H54 (cell line): Measurements from ENCODE around the gene CYB561D2.
"Not testable (repeated sequence)": the region's sequence is repeated elsewhere in the genome, so short reads cannot be mapped to it uniquely, and the experiment has no call there.

ENCODE experiments used
- DNase-seq: peaks from one replicate; pipeline ENCODE4 v3.0.0; 2011; ENCODE audit warnings: low spot score, mixed read lengths; ENCODE audit not compliant: insufficient read length
- FAIRE-seq: peaks from 3 replicates; lab custom pipeline; 2011; peaks lifted over from hg19 to GRCh38; lab: Jason Lieb, UNC
- POLR2A ChIP-seq: IDR thresholded peaks from 2 replicates; pipeline ENCODE4 v1.6.1; 2011; ENCODE audit warnings: low read depth, mild to moderate bottlenecking, low read length

Gene CYB561D2

DNA sequence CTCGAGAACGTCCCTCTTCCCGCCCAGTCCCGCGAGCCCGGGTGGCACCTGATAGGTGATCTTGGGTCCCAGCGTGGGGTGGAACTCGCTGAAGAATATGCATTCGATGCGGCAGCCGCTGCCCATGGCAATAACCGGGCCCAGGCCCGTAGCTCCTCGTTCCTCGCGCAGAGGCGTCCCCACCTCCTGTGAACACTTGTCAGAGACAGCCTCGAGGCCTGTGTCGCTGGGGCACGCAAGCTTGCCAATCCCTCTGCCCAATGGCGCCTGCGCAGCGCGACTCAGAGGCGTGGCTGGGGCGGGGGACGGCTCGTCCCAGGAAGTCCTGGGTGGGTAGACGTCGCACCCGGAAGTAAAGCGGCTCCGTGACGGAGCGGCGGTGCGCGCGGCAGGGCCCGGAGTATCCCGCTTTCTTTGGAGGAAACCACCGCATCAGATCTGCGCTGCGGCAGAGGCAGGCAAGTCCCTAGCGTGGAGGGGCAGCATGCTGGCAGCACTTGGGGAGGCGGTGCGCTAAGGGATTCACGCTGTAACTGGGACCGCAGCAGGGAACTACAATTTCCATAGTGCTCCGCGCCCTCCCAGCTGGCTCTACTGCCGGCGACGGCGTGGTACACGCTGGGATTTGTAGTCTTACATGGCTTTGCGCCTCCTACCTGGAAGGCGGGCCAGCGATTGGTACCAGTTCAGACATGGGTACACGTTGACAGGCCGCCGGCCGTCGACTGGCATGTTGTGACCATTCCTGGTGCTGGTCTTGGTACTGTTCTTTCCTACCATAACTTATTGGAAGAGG lies at the start of gene CYB561D2, which contains the start of gene NPRL2:
CYB561D2 (plus strand) TSS at position 336 of the 796 bp plus-strand sequence. CDS start 572 bp downstream, outside the sequence.
NPRL2 (minus strand) TSS at position 249 of the 796 bp plus-strand sequence; CDS start at position 126, 123 bp downstream.
- FAIRE-seq (no peak), DNase-seq (peak; percentile 95)
- peak; percentile 91 for TF ChIP-seq POLR2A

- no peak for FAIRE-seq
- DNase-seq: no peak
- no peak for TF ChIP-seq POLR2A
These were observed 48.3 kb upstream of the CYB561D2 start for GRCh38 chr3:50302095-50303012.

DNA sequence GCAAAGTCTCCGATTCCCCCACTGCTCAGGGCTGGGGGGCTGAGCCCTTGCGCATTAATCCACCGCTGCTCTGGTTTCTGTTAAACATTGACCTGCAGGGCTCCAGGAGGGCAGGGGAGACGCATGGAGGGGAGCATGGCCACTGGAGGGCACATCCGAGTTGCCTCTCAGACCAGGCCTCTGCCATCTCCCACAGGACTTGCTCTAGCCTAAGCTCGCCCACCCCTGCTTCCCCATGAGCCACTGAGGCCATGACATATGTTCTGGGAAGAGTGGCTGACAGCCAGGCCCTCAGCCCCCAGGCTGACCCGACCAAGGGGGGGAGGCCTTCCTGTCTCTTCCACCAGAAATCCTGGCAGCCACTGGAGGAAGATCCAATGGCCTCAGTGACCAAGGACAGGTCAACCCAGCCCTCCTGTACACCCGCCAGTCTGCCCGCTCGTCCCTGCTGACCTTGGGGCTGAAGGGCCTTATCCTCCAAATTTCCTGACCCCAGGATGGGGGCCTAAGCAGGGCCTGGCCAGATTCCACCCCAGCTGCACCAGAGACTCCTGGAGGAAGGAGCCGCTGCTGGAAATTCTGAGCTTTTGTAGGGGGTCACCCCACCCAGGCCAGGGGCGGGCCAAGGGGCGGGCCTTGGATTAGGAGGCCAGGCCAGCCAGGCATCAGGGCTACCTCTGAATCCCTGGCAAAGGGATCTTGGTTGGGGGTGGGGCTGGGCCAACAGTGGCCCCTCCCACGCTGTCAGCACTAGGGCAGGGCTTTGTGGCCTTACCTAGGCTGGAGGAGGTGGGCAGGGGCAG lies 47.4 kb upstream of the CYB561D2 start, which contains the start of gene HYAL1:
HYAL1 (minus strand) TSS at position 562 of the 803 bp plus-strand sequence. CDS start 618 bp downstream, outside the sequence.
- no peak for DNase-seq
- no peak for TF ChIP-seq POLR2A
- FAIRE-seq: no peak

DNA sequence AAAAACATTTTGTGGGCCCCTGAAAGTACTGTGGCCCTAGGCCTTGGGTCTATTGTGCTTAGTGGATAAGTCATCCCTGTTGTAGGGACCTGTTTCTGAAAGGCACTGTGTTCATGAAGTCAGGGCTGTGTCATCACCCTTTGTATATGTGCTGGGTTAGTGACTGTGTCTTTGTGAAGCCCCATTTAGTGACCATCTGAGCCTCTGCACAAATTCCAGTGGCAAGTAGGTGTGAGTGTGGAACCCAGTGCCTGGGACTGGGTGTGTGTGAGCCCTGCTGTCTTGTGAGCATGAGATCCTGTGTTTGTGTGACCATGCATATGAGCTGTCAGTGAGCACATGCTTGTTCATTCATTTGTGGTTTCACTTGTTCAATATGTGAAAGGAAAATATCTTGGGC lies 46.1 kb upstream of the CYB561D2 start:
- no peak for FAIRE-seq
- TF ChIP-seq POLR2A: no peak
- no peak for DNase-seq

DNA sequence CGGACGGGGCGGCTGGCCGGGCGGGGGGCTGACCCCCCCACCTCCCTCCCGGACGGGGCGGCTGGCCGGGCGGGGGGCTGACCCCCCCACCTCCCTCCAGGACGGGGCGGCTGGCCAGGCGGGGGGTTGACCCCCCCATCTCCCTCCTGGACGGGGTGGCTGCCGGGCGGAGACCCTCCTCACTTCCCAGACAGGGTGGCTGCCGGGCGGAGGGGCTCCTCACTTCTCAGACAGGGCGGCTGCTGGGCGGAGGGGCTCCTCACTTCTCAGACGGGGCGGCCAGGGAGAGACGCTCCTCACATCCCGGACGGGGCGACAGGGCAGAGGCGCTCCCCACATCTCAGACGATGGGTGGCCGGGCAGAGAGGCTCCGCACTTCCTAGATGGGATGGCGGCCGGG lies 38.6 kb upstream of the CYB561D2 start:
- not testable (repeated sequence) for DNase-seq, FAIRE-seq

DNA sequence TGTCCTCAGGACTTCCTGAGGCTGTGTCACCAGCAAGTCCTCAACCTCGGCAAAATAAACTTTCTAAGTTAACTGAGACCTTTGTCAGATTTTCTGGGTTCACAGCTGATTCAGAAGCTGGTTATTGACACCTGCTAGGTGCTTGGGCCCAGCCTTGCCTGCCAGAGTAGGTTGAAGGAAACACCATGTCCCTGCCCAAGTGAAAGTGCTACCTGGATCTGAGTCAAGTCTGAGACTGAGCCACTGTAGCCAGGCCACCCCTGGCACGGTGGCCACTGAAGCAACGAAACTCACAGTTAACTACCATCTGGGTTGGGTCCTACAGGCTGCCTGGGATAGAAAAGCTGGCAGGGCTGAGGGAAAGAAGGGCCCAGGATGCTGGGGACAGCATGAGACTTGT lies 36.3 kb upstream of the CYB561D2 start:
- DNase-seq: no peak
- TF ChIP-seq POLR2A: no peak
- FAIRE-seq: no peak

GRCh38 chr3:50314816-50315215 lies 35.8 kb upstream of the CYB561D2 start:
- TF ChIP-seq POLR2A: no peak
- no peak for FAIRE-seq
- no peak for DNase-seq

DNA sequence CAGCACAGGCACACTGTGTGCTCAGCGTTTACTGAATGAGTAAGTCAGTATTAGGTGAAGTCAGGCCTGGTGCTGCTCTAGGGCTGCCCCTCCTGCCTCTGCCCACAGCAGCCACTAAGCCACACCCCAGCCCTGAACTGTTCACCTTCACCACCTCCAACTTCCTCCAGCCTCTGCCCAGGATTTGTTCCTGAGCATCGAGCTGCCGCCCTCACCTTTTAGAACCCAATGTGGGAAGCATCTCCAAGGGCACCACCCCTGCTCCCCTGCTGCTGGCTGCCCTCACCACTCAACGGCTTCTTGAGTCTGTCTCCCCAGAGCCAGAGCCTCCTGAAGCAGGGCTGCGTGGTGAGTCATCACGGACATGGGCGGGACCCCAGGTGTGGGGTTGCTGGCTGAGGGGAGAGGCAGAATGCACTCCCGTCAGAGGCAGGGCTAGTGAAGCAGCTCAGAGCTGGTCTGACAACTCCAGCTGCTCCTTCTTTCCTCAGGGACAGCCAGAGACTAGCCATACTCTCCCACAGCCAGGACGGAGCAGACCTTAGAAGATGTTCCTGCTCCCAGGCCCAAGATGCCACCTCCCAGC lies 33.9 kb upstream of the CYB561D2 start:
- FAIRE-seq: peak; percentile 73
- TF ChIP-seq POLR2A: no peak
- peak; percentile 94 for DNase-seq

GRCh38 chr3:50317300-50317699 lies 33.4 kb upstream of the CYB561D2 start:
- TF ChIP-seq POLR2A: no peak
- DNase-seq: no peak
- no peak for FAIRE-seq

DNA sequence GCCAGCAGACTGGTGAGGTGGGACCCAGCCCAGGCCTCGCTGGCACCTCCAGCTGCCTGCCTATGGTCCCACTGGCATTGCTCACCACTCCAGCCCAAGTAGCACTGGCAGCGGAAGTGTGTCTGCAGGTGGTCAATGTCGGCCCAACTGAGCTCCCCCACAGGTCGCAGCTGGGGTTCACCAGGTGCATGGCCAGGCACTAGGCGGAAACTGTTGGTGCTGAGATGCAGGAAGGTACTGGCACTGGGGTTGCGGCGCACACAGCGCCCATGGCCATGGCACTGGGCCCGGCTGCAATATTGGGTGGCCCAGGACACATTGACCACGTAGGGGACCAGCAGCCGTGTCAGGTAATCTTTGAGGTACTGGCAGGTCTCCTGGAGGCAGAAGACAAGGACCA lies 32.5 kb upstream of the CYB561D2 start:
- no peak for DNase-seq
- no peak for FAIRE-seq
- TF ChIP-seq POLR2A: no peak

- no peak for FAIRE-seq
- no peak for TF ChIP-seq POLR2A
- DNase-seq: no peak
These were observed 32.0 kb upstream of the CYB561D2 start for GRCh38 chr3:50318615-50319014.

DNA sequence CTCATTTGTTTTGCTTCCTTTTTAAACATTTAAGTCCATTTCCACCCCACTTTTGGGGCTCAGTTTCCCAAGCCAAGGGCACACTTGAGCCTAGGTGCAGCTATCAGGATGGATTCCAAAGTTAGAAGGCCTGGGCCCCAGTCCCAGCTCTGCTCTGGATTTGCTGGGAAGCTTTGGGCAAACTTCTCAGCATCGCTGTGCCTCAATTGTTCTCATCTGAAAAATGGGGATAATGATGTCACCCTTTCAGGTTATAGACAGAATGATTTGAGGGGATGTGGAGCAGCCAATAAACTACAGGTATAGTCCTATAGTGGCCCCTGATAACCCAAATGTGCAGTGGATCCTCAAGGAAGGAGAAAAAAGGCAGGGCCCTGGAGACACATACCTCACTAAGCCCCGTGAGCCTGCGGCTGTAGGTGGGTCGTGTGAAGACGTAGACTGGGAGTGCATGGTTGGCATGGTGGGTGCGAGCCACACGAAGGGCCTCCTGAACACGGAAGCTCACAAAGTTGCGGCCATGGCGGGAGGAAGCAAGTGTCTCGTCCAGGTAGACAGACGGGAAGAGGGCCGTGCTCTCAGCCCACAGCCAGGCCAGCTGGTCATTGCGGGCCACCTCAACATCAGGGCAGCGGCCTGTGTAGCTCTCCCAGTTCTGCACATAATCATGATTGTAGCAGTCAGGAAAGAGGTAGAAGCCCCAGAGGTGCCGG lies 31.3 kb upstream of the CYB561D2 start:
- no peak for TF ChIP-seq POLR2A
- DNase-seq (no peak), FAIRE-seq (no peak)
